HCT116 (cell line): ENCODE measurements around the gene TOPBP1. TPM values are rescaled to one million over a fixed set of nuclear protein-coding genes. Genes with fewer than 3 reads are reported as not detected.

Experiments used
- ATAC-seq: fragments of 200-7000 bp; cut with Tn5 transposase; 2 replicates; pipeline ENCODE4 v1.9.1; 2020; ENCODE audit warnings: mild to moderate bottlenecking, moderate library complexity
- BruUV-seq: library from RNA; stranded (reverse); fragments of 400-500 nt; replicated peaks from 2 replicates; lab custom pipeline; 2021; lab: Mats Ljungman, UMichigan
- CTCF ChIA-PET: fragments of 300-600 bp; sonication (Branson Sonifier 250); formaldehyde crosslinking; loops from one replicate; lab custom pipeline; 2021; ENCODE audit warnings: antibody characterized with exemption; lab: Charles Lee
- POLR2A ChIA-PET: fragments of 300-600, 350-600 bp; sonication (Branson Sonifier 250); formaldehyde crosslinking; loops from one replicate; lab custom pipeline; 2021; ENCODE audit warnings: antibody characterized with exemption; lab: Charles Lee
- RAD21 ChIA-PET, 2 experiments: fragments of 300-600 bp; sonication (Branson Sonifier 250); formaldehyde crosslinking; loops; one replicate each; lab custom pipeline; 2023; ENCODE audit warnings: low total read pairs in 2 of 2; ENCODE audit not compliant: uncharacterized antibody in 2 of 2, unreplicated experiment in 2 of 2, low non-redundant PET in 1 of 2; lab: Charles Lee
- DNase-seq: peaks from one replicate; pipeline ENCODE4 v3.0.0-alpha.2; 2010; ENCODE audit warnings: low read depth, low spot score
- H2AFZ ChIP-seq: fragments of 200-600 bp; shearing (Covaris generic), sonication (generic); 2 replicates; pipeline ENCODE4 v1.6.1; 2017; ENCODE audit warnings: low read depth, mixed run types, mixed read lengths, antibody characterized with exemption, low read length; ENCODE audit not compliant: poor library complexity, severe bottlenecking
- H3K27ac ChIP-seq: 2 replicates; pipeline ENCODE4 v1.5.1; 2012; ENCODE audit warnings: low read depth, low read length
- H3K27me3 ChIP-seq: fragments of 200-600 bp; sonication (generic); 2 replicates; pipeline ENCODE4 v1.6.1; 2016; ENCODE audit warnings: mixed run types, low read length, mixed read lengths; ENCODE audit not compliant: insufficient read depth
- H3K36me3 ChIP-seq, 2 experiments: fragments of 200-500 bp in 1 of 2; fragments of 200-600 bp in 1 of 2; sonication (Bioruptor generic) in 1 of 2; sonication (generic) in 1 of 2; 2 replicates each; pipeline versions ENCODE4 v1.5.1 to v1.6.1; 2014 to 2016; ENCODE audit warnings: low read length in 2 of 2, inconsistent platforms in 1 of 2, mixed read lengths in 1 of 2, mixed run types in 1 of 2; ENCODE audit not compliant: insufficient read depth in 2 of 2, control insufficient read depth in 1 of 2
- H3K4me1 ChIP-seq, 2 experiments: fragments of 200-600 bp in 1 of 2; sonication (generic) in 1 of 2; 2 replicates each; pipeline versions ENCODE4 v1.5.1 to v1.6.1; 2012 to 2017; ENCODE audit warnings: low read length in 2 of 2, inconsistent platforms in 1 of 2, mild to moderate bottlenecking in 1 of 2, mixed read lengths in 1 of 2, mixed run types in 1 of 2, moderate library complexity in 1 of 2; ENCODE audit not compliant: insufficient read depth in 2 of 2, control insufficient read depth in 1 of 2
- H3K4me2 ChIP-seq: fragments of 200-600 bp; sonication (generic); 2 replicates; pipeline ENCODE4 v1.6.1; 2017; ENCODE audit warnings: mixed run types, low read length, mixed read lengths
- H3K4me3 ChIP-seq, 2 experiments: fragments of 200-600 bp in 1 of 2; sonication (generic) in 1 of 2; replicated peaks in 1 of 2; 2 replicates each; pipeline ENCODE4 v1.5.1; 2011 to 2016; ENCODE audit warnings: low read length in 2 of 2, control low read depth in 1 of 2, low read depth in 1 of 2, mild to moderate bottlenecking in 1 of 2, mixed read lengths in 1 of 2, mixed run types in 1 of 2
- H3K79me2 ChIP-seq: fragments of 200-600 bp; sonication (generic); 2 replicates; pipeline ENCODE4 v1.6.1; 2017; ENCODE audit warnings: mild to moderate bottlenecking, mixed run types, low read length, moderate library complexity, mixed read lengths; ENCODE audit not compliant: insufficient read depth
- H3K9ac ChIP-seq: fragments of 200-600 bp; sonication (generic); 2 replicates; pipeline ENCODE4 v1.6.1; 2016; ENCODE audit warnings: low read length, mixed read lengths
- H3K9me2 ChIP-seq: fragments of 200-600 bp; sonication (generic), shearing (Covaris generic); 2 replicates; pipeline ENCODE4 v1.6.1; 2017; ENCODE audit warnings: mixed run types, mild to moderate bottlenecking, moderate library complexity; ENCODE audit not compliant: insufficient read depth
- H3K9me3 ChIP-seq, 2 experiments: fragments of 200-500 bp in 1 of 2; fragments of 200-600 bp in 1 of 2; sonication (Bioruptor generic) in 1 of 2; sonication (generic) in 1 of 2; 2 replicates each; pipeline ENCODE4 v1.6.1; 2014 to 2017; ENCODE audit warnings: low read length in 2 of 2, mixed read lengths in 2 of 2, inconsistent platforms in 1 of 2, low read depth in 1 of 2, mild to moderate bottlenecking in 1 of 2, mixed run types in 1 of 2, moderate library complexity in 1 of 2; ENCODE audit not compliant: control insufficient read depth in 1 of 2, insufficient read depth in 1 of 2
- H4K20me1 ChIP-seq: fragments of 200-600 bp; sonication (generic), shearing (Covaris generic); 2 replicates; pipeline ENCODE4 v1.6.1; 2017; ENCODE audit warnings: mixed run types, mild to moderate bottlenecking, moderate library complexity; ENCODE audit not compliant: insufficient read depth
- EZH2 ChIP-seq: fragments of 200-600 bp; sonication (generic); IDR thresholded peaks from 2 replicates; pipeline ENCODE4 v1.6.1; 2017; ENCODE audit warnings: antibody characterized with exemption, mixed run types
- POLR2A ChIP-seq: IDR thresholded peaks from 2 replicates; pipeline ENCODE4 v1.7.0; 2011; ENCODE audit warnings: borderline replicate concordance; ENCODE audit not compliant: insufficient read depth, insufficient read length; ENCODE audit errors: extremely low read depth
- POLR2AphosphoS5 ChIP-seq: IDR thresholded peaks from 2 replicates; pipeline ENCODE4 v1.6.1; 2011; ENCODE audit warnings: mild to moderate bottlenecking, low read depth, low read length, moderate library complexity
- SRF ChIP-seq: IDR thresholded peaks from 2 replicates; pipeline ENCODE4 v1.6.1; 2012; ENCODE audit warnings: low read depth
- TCF7L2 ChIP-seq: IDR thresholded peaks from 2 replicates; pipeline ENCODE4 v1.7.0; 2011; ENCODE audit warnings: borderline replicate concordance, inconsistent platforms; ENCODE audit not compliant: insufficient read depth, insufficient read length; ENCODE audit errors: extremely low read depth
- ZFX ChIP-seq: fragments of 450-650 bp; IDR thresholded peaks from 2 replicates; pipeline ENCODE4 v1.6.1; 2017
- intact Hi-C: fragments of 100-400 bp; cut with micrococcal nuclease; formaldehyde crosslinking; loops from 2 replicates; pipeline ENCODE4 v1.10.0; 2022
- total RNA-seq: library from RNA; stranded (reverse); gene quantifications from one replicate; pipeline ENCODE4 v1.2.1, GENCODE V29; 2021; ENCODE audit not compliant: unreplicated experiment

The TOPBP1 gene
- total RNA-seq, 1 experiment from 2014 or later: 42.2 TPM

GRCh38 chr3:133574260-133574881 lies 87.4 kb downstream of the TOPBP1 start:
- Histone ChIP-seq H3K9me2 (no peaks in the 10 kb centered on the region), H3K4me2 (peak overlapping the region; percentile 73), H3K27ac (peak overlapping the region; percentile 96), H4K20me1 (peaks cover 35% of the 10 kb centered on the region; the same call in 1 of the 2 replicates), H2AFZ (no peak overlapping the region), H3K9ac (peak overlapping the region; percentile 90), H3K36me3 (peaks cover 27 to 35% of the 10 kb centered on the region in 2 experiments), H3K27me3 (no peaks in the 10 kb centered on the region), H3K4me3 (peak overlapping the region; percentile 54 to 61), H3K4me1 (peaks cover 25 to 55% of the 10 kb centered on the region in 2 experiments), H3K9me3 (no peaks in the 10 kb centered on the region), H3K79me2 (peaks cover 52% of the 10 kb centered on the region)
- ChIA-PET CTCF (interaction anchor here (1.5 kb wide), 1 partner anchor 150 kb away, joined by 4 read pairs; no protein-coding TSS in a partner anchor), RAD21 (no interaction called here), POLR2A (no interaction called here)
- intact Hi-C loops: loop anchor here (1.0 to 5.0 kb wide), 2 partner anchors 110 to 852 kb away; partner anchors contain the start of gene NPHP3
- peak; percentile 10 for ATAC-seq
- no peak for DNase-seq
- no TSS peak for BruUV-seq
- TF ChIP-seq SRF (no peak), ZFX (peak; percentile 77), POLR2AphosphoS5 (peak; percentile 32)

GRCh38 chr3:133573629-133574194 lies 88.0 kb downstream of the TOPBP1 start, which contains the start of gene CDV3:
Gene CDV3 (plus strand): TSS chr3:133573686. CDS start chr3:133574045, 359 bp downstream.
- H3K9ac ChIP-seq: peak within 1 kb of the TSS; percentile 90
- no peaks in the 10 kb centered on the region for H3K9me3 ChIP-seq
- H3K27ac ChIP-seq: peak within 1 kb of the TSS; percentile 96
- DNase-seq (no peak), ATAC-seq (peak; percentile 29)
- H3K79me2 ChIP-seq: peaks cover 45% of the 10 kb centered on the region
- no peaks in the 10 kb centered on the region for H3K9me2 ChIP-seq
- ChIA-PET POLR2A (interaction anchor here (0.6 to 2.4 kb wide), 7 partner anchors 10 to 110 kb away, joined by 3 to 22 read pairs (median 4); no protein-coding TSS in a partner anchor), RAD21 (no interaction called here), CTCF (interaction anchor here (0.6 to 1.5 kb wide), 5 partner anchors 37 to 150 kb away, joined by 3 to 4 read pairs (median 3); no protein-coding TSS in a partner anchor)
- no peaks in the 10 kb centered on the region for H3K27me3 ChIP-seq
- H3K4me3 ChIP-seq: peak within 1 kb of the TSS; percentile 54 to 61
- peaks cover 22 to 28% of the 10 kb centered on the region in 2 experiments for H3K36me3 ChIP-seq
- H3K4me1 ChIP-seq: peaks cover 30 to 62% of the 10 kb centered on the region in 2 experiments
- TF ChIP-seq ZFX (peak; percentile 84; the same call in 1 of the 2 replicates), TCF7L2 (peak; percentile 34), POLR2AphosphoS5 (peak; percentile 80), EZH2 (no peak), POLR2A (peak; percentile 70)
- no TSS peak for BruUV-seq
- intact Hi-C loops: loop anchor here (1.0 to 5.0 kb wide), 2 partner anchors 109 to 851 kb away; partner anchors contain the start of gene NPHP3
- peak within 1 kb of the TSS; percentile 85 for H3K4me2 ChIP-seq
- no peak within 1 kb of the TSS for H2AFZ ChIP-seq
- H4K20me1 ChIP-seq: peaks cover 28% of the 10 kb centered on the region; the same call in 1 of the 2 replicates
